ENCODE results near the gene RFX2.

GRCh38 chr19:6099599-6099998 lies 10.7 kb downstream of the RFX2 start:
- TF ChIP-seq CTCF (IDR thresholded peaks at IDR 0.05; ENCODE audit: insufficient read depth, low read depth, low read length) (no peak), EZH2 (IDR thresholded peaks at IDR 0.05; ENCODE audit: insufficient read depth, low read length) (no peak)
